Left renal pelvis (tissue), 4 donors: ENCODE data around the gene ATAD3C. TPM values are rescaled to one million over a fixed set of nuclear protein-coding genes. Genes with fewer than 3 reads are reported as not detected.

ENCODE experiments used
- DNase-seq, 4 donors: peaks; one replicate each; pipeline ENCODE4 v3.0.0-alpha.2; 2013; ENCODE audit warnings: low read depth in 4 of 4, low spot score in 3 of 4
- polyA plus RNA-seq, 4 donors: library from polyadenylated mRNA; unstranded; fragments of 120-200 nt; gene quantifications; one replicate each; pipeline ENCODE4 v1.2.1, GENCODE V29; 2013; ENCODE audit not compliant: insufficient read length in 4 of 4

Gene ATAD3C
- polyA plus RNA-seq, 4 donors = 0.41 to 4.7 (median 1.9) TPM

GRCh38 chr1:1430114-1430982 lies 19.1 kb upstream of the ATAD3C start:
- DNase-seq = no peak

GRCh38 chr1:1430992-1431844 lies 18.3 kb upstream of the ATAD3C start:
- DNase-seq = no peak

- no peak for DNase-seq
Observed at GRCh38 chr1:1431845-1432273, 17.6 kb upstream of the ATAD3C start.

- no peak for DNase-seq
Observed at GRCh38 chr1:1432274-1432950, 17.1 kb upstream of the ATAD3C start.

GRCh38 chr1:1432951-1433803 lies 16.3 kb upstream of the ATAD3C start:
- DNase-seq = no peak

GRCh38 chr1:1433804-1434130 lies 15.7 kb upstream of the ATAD3C start:
- no peak for DNase-seq

- DNase-seq = no peak
Observed at GRCh38 chr1:1434131-1434823, 15.2 kb upstream of the ATAD3C start.

- DNase-seq = no peak
Observed at GRCh38 chr1:1434824-1435105, 14.7 kb upstream of the ATAD3C start.

GRCh38 chr1:1435106-1435903 lies 14.2 kb upstream of the ATAD3C start, which contains the start of gene VWA1:
Gene VWA1 (plus strand): TSS chr1:1435690. CDS start chr1:1435749, 59 bp downstream.
- DNase-seq = no peak

- no peak for DNase-seq
Observed at GRCh38 chr1:1435911-1436629, 13.4 kb upstream of the ATAD3C start.

GRCh38 chr1:1436630-1437032 lies 12.9 kb upstream of the ATAD3C start:
- DNase-seq = no peak

- no peak for DNase-seq
Observed at GRCh38 chr1:1437033-1437903, 12.2 kb upstream of the ATAD3C start.

- no peak for DNase-seq
Observed at GRCh38 chr1:1437904-1438376, 11.5 kb upstream of the ATAD3C start.

GRCh38 chr1:1438531-1439381 lies 10.7 kb upstream of the ATAD3C start:
- no peak for DNase-seq

- no peak for DNase-seq
Observed at GRCh38 chr1:1439546-1440261, 9.8 kb upstream of the ATAD3C start.
